Lung (tissue), 12 donors: ENCODE data around the gene SHANK1. TPM values are rescaled to one million over a fixed set of nuclear protein-coding genes. Genes with fewer than 3 reads are reported as not detected.

ENCODE experiments used
- ATAC-seq: fragments of 200-7000 bp; cut with Tn5 transposase; one replicate; pipeline ENCODE4 v1.9.1; 2020; ENCODE audit warnings: moderate number of reproducible peaks; ENCODE audit not compliant: insufficient read depth, low FRiP score
- DNase-seq, 3 donors: peaks; one replicate each; pipeline ENCODE4 v3.0.0-alpha.2; 2013 to 2017
- H3K27ac ChIP-seq, 2 donors: one replicate each; pipeline ENCODE4 v1.5.1; 2013; ENCODE audit warnings: mild to moderate bottlenecking in 2 of 2, moderate library complexity in 2 of 2, control low read depth in 1 of 2, inconsistent platforms in 1 of 2, low read depth in 1 of 2, low read length in 1 of 2
- H3K27me3 ChIP-seq, 3 donors: one replicate each; pipeline ENCODE4 v1.5.1; 2013; ENCODE audit warnings: low read length in 2 of 3; ENCODE audit not compliant: control insufficient read depth in 3 of 3, insufficient read depth in 3 of 3
- H3K36me3 ChIP-seq, 4 donors: one replicate each; pipeline ENCODE4 v1.5.1; 2013; ENCODE audit warnings: low read length in 4 of 4, mild to moderate bottlenecking in 1 of 4, moderate library complexity in 1 of 4; ENCODE audit not compliant: control insufficient read depth in 4 of 4, insufficient read depth in 4 of 4
- H3K4me1 ChIP-seq, 5 donors: one replicate each; pipeline ENCODE4 v1.5.1; 2013; ENCODE audit warnings: low read length in 5 of 5, mild to moderate bottlenecking in 2 of 5, moderate library complexity in 1 of 5; ENCODE audit not compliant: control insufficient read depth in 5 of 5, insufficient read depth in 5 of 5
- H3K4me3 ChIP-seq: one replicate; pipeline ENCODE4 v1.5.1; 2013; ENCODE audit warnings: mild to moderate bottlenecking, control low read depth, moderate library complexity
- H3K9ac ChIP-seq, 2 donors: one replicate each; pipeline ENCODE4 v1.5.1; 2013; ENCODE audit warnings: low read length in 2 of 2, control low read depth in 1 of 2; ENCODE audit not compliant: insufficient read depth in 1 of 2
- H3K9me3 ChIP-seq, 4 donors: one replicate each; pipeline ENCODE4 v1.5.1; 2013; ENCODE audit warnings: low read length in 3 of 4, mild to moderate bottlenecking in 1 of 4, moderate library complexity in 1 of 4; ENCODE audit not compliant: control insufficient read depth in 4 of 4, insufficient read depth in 3 of 4
- CTCF ChIP-seq: IDR thresholded peaks from 2 replicates; pipeline ENCODE4 v1.5.1; 2012; ENCODE audit warnings: mild to moderate bottlenecking; ENCODE audit errors: control extremely low read depth, extremely low read depth
- WGBS, 2 donors: extraction: QIAGEN DNeasy Blood & Tissue Kit; methylation state at CpG; one replicate each; pipeline ENCODE4 v1.1.7; 2013; 5-methylcytosine and 5-hydroxymethylcytosine counted together
- polyA plus RNA-seq, 2 donors: library from polyadenylated mRNA; stranded (reverse); fragments of 200-250 nt; gene quantifications; one replicate each; pipeline ENCODE4 v1.2.1, GENCODE V29; 2013
- total RNA-seq, 2 donors: library from RNA; depleted of rRNA in 1 of 2; stranded (reverse); fragments of >200 nt in 1 of 2; gene quantifications; one replicate each; pipeline ENCODE4 v1.2.1, GENCODE V29; 2014 to 2021
- donor health status: control.
- donor health status: control.
- donor health status: Bipolar disorder and iron deficiency.
- donor health status: healthy.
- donor health status: DM: yes; HTN: yes; CAD: no.

SHANK1 gene
- total and polyA plus RNA-seq, 4 donors: 0.15 to 1.2 (median 0.21) TPM

GRCh38 chr19:50632151-50632835 lies 87.3 kb downstream of the SHANK1 start:
- no peak overlapping the region for H3K9ac ChIP-seq
- H3K4me3 ChIP-seq: no peak overlapping the region
- 72 to 82% methylated on average over 19 to 20 of the region's 20 CpGs for WGBS, 2 donors
- DNase-seq (no peak), ATAC-seq (no peak)
- no peak for TF ChIP-seq CTCF
- peaks cover 0 to 12% (median 4%) of the 10 kb centered on the region in 3 donors for H3K27me3 ChIP-seq
- peaks cover 0 to 34% (median 11%) of the 10 kb centered on the region in 4 donors for H3K9me3 ChIP-seq
- H3K27ac ChIP-seq: no peak overlapping the region
- H3K36me3 ChIP-seq: no peaks in the 10 kb centered on the region
- no peaks in the 10 kb centered on the region for H3K4me1 ChIP-seq

- Histone ChIP-seq H3K27me3 (no peaks in the 10 kb centered on the region), H3K4me3 (no peak overlapping the region), H3K27ac (no peak overlapping the region), H3K9me3 (peaks cover 0 to 21% (median 8%) of the 10 kb centered on the region in 4 donors), H3K4me1 (no peaks in the 10 kb centered on the region), H3K36me3 (no peaks in the 10 kb centered on the region), H3K9ac (no peak overlapping the region)
- ATAC-seq: no peak
- TF ChIP-seq CTCF: no peak
- WGBS, 2 donors: 74 to 84% methylated on average over 14 of the region's 14 CpGs
- DNase-seq: no peak
Observed at GRCh38 chr19:50629801-50630200, 89.8 kb downstream of the SHANK1 start.

- no peak for ATAC-seq
- peaks cover 0 to 15% (median 5%) of the 10 kb centered on the region in 4 donors for H3K9me3 ChIP-seq
- no peak overlapping the region for H3K4me3 ChIP-seq
- no peaks in the 10 kb centered on the region for H3K4me1 ChIP-seq
- WGBS, 2 donors: 79 to 85% methylated on average over 20 of the region's 20 CpGs
- no peaks in the 10 kb centered on the region for H3K27me3 ChIP-seq
- no peak overlapping the region for H3K27ac ChIP-seq
- no peak for TF ChIP-seq CTCF
- no peak overlapping the region for H3K9ac ChIP-seq
- no peaks in the 10 kb centered on the region for H3K36me3 ChIP-seq
- DNase-seq: no peak
Observed at GRCh38 chr19:50629194-50629593, 90.4 kb downstream of the SHANK1 start.

- H3K27ac ChIP-seq: no peak overlapping the region
- 86 to 90% methylated on average over 6 to 7 of the region's 7 CpGs for WGBS, 2 donors
Observed at GRCh38 chr19:50628551-50628950, 91.1 kb downstream of the SHANK1 start.

More at GRCh38 chr19:50628551-50628950, 91.1 kb downstream of the SHANK1 start:
- Histone ChIP-seq H3K27me3 (no peaks in the 10 kb centered on the region), H3K4me1 (no peaks in the 10 kb centered on the region), H3K9ac (no peak overlapping the region), H3K4me3 (no peak overlapping the region), H3K9me3 (peaks cover 0 to 13% (median 2%) of the 10 kb centered on the region in 4 donors), H3K36me3 (no peaks in the 10 kb centered on the region)
- ATAC-seq (no peak), DNase-seq (no peak)
- TF ChIP-seq CTCF: no peak
